ENCODE results near the gene DLG2.

Gene DLG2

DNA sequence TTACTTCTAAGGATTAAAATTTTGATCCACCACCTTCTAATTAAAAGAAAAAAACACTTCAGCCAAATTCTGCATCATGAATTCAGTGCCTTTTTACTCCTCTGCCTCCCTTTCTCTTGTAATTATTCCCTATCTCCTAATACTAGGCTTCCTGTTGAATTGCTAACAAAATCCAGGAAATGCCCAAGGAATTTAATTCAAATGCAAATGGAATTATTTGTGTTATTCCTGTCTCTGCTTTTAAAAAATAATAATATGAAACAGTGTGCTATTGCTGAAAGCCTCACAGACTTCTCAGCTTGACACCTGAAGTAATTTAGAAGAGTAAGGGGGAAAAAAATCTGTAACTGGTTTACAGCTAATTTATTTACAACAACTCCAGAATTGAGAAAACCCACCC, 85.5 kb downstream of the DLG2 start:
- TF ChIP-seq, protein P1, sequence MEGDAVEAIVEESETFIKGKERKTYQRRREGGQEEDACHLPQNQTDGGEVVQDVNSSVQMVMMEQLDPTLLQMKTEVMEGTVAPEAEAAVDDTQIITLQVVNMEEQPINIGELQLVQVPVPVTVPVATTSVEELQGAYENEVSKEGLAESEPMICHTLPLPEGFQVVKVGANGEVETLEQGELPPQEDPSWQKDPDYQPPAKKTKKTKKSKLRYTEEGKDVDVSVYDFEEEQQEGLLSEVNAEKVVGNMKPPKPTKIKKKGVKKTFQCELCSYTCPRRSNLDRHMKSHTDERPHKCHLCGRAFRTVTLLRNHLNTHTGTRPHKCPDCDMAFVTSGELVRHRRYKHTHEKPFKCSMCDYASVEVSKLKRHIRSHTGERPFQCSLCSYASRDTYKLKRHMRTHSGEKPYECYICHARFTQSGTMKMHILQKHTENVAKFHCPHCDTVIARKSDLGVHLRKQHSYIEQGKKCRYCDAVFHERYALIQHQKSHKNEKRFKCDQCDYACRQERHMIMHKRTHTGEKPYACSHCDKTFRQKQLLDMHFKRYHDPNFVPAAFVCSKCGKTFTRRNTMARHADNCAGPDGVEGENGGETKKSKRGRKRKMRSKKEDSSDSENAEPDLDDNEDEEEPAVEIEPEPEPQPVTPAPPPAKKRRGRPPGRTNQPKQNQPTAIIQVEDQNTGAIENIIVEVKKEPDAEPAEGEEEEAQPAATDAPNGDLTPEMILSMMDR (conservative IDR thresholded peaks at IDR 0.05; ENCODE audit: low read depth, low read length): no peak
- no peak overlapping the region for H3K4me3 ChIP-seq (ENCODE audit: low read depth, low read length)
- no peak for DNase-seq (ENCODE audit: low read depth)

DNA sequence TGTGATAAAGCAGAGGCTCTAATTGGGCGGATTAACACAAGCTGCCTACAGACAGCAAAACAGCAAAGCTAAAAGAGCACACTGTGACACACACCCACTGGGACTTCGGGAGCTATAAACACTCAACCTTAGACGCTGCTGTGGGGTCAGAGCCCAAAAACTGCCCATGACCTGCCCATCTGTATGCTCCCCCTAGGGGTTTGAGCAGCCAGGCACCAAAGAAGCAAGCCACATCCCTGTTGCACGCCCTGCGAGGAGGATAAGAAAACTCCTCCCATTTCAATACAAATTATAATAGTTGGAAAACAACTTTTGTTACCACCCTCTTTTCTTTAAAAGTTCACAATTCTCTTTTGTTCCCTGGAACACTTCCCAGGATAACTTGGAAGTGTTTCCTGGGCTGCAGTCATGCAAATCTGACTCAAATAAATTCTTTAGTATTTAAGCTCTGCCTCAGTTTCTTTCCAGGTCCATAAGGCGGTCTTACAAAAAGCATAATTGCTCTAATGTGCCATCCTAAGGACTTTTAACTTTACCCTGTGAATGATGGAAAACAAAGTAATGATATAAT, 86.4 kb downstream of the DLG2 start:
- no peak overlapping the region for H3K4me3 ChIP-seq (ENCODE audit: low read depth, low read length)
- TF ChIP-seq, protein P1 (conservative IDR thresholded peaks at IDR 0.05; ENCODE audit: low read depth, low read length): no peak
- DNase-seq (ENCODE audit: low read depth): no peak

DNA sequence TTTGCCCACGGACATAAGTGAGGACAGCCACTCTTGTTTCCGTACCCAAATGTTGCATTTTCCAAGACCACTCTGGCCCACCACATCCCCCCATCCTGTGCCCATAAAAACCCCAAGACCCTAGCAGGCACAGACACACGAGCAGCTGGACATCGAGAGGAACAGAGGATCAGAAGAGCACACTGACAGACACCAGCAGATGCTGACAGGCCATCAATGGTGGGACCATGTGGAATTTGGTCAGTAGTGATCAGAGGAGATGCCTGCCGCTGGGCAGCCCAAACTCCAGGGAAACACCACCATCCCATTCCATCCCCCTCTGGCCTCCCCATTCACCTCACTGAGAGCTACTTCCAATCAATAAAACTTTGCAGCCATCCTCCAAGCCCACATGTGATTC, 87.0 kb downstream of the DLG2 start:
- no peak for DNase-seq (ENCODE audit: low read depth)
- H3K4me3 ChIP-seq (ENCODE audit: low read depth, low read length): no peak overlapping the region
- TF ChIP-seq, protein P1 (conservative IDR thresholded peaks at IDR 0.05; ENCODE audit: low read depth, low read length): no peak

DNA sequence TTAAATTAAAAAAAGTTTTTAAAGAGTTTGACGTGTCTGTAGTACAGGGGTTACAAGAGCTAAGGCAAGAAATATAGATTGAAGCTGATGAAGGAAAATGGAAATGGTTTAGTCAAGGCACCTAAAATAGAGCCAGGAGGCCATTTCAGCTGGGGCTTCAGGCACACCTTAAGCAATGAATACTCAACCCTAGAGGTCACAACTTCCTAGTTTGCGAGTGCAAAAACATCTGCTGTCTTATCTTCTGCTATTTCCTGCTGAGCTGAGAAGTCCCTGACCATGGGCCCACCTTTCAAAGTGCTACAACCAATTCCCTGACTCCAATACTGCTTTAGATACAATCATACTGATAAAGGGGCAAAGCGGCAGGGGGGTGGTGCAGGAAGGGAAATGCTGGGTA, 87.4 kb downstream of the DLG2 start:
- H3K4me3 ChIP-seq (ENCODE audit: low read depth, low read length): no peak overlapping the region
- TF ChIP-seq, protein P1 (conservative IDR thresholded peaks at IDR 0.05; ENCODE audit: low read depth, low read length): no peak
- DNase-seq (ENCODE audit: low read depth): no peak

DNA sequence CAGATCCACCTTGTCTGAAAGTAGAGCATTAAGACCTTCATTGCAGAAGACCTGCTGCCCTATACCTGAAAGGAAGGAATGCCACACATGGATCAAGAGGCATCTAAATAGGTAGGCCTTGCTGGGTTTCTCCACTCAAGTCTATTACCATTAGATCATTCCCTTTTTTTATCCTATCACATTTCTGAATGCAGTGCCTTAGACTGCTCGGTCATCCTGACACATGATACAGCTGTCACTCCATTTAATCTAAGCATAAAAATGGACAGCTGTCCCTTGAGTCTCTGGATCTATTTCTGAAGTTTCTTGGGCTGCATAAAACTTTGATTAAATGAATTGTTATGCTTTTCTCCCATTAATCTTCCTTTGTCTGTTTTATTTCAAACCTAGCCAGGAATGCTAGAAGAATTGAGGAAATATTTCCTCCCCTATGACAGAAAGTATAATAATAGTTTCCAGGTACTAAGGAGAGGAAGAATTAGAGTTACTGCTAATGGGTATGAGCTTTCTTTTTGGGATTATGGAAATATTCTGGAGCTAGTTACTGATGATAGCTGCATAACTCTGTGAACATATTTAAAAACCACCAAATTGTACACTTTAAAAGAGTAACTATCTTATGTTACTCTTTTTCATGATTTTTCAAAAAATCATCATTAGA, 88.0 kb downstream of the DLG2 start:
- no peak overlapping the region for H3K4me3 ChIP-seq (ENCODE audit: low read depth, low read length)
- DNase-seq (ENCODE audit: low read depth): no peak
- TF ChIP-seq, protein P1 (conservative IDR thresholded peaks at IDR 0.05; ENCODE audit: low read depth, low read length): no peak

DNA sequence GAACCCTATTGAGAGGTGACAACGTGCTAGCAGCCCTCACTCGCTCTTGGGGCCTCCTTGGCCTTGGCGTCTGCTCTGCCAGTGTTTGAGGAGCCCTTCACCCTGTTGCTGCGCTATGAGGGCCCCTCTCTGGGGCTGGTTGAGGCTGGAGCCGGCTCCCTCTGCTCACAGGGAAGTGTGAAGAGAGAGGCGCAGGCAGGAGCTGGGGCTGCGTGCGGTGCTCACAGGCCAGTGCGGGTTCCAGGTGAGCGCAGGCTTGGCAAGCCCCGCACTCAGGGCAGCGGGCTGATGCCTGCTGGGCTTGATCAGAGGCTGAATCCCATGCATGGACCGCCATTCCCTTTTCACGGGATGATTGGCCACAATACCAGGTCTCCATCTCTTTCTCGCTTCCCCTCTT, 90.7 kb downstream of the DLG2 start:
- TF ChIP-seq, protein P1 (conservative IDR thresholded peaks at IDR 0.05; ENCODE audit: low read depth, low read length): no peak
- H3K4me3 ChIP-seq (ENCODE audit: low read depth, low read length): no peak overlapping the region
- DNase-seq (ENCODE audit: low read depth): no peak

DNA sequence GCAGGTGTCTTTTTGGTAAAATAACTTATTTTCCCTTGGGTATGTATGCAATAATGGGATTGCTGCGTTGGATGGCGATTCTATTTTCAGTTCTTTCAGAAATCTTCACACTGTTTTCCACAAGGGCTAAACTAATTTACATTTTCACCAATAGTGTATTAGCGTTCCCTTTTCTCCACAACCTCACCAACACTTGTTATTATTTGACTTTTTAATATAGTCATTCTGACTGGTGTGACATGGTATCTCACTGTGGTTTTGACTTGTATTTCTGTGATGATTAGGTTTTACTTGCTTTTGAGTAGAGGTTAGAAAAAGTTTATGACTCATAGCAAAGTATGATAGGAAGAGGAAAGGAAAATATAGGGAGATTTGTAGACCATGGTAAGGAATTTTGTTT, 92.3 kb downstream of the DLG2 start:
- no peak overlapping the region for H3K4me3 ChIP-seq (ENCODE audit: low read depth, low read length)
- no peak for DNase-seq (ENCODE audit: low read depth)
- TF ChIP-seq, protein P1 (conservative IDR thresholded peaks at IDR 0.05; ENCODE audit: low read depth, low read length): no peak

All from choroid plexus epithelial cell (primary cell).